HG03432 (cell line): ENCODE measurements around the gene KLF12.
A peak's percentile ranks its signal among the peaks of the same experiment; 100 is the strongest.

ENCODE experiments used
- ATAC-seq: cut with Tn5 transposase; IDR thresholded peaks from one replicate; pipeline ENCODE4 v1.9.1; 2021; ENCODE audit warnings: mild to moderate bottlenecking, moderate library complexity; ENCODE audit not compliant: unreplicated experiment

KLF12 gene

GRCh38 chr13:74134221-74134776, at the start of gene KLF12:
KLF12 (minus strand) TSS chr13:74134404.
- peak; percentile 70 for ATAC-seq

GRCh38 chr13:74182491-74182890, 48.3 kb upstream of the KLF12 start:
- no peak for ATAC-seq

DNA sequence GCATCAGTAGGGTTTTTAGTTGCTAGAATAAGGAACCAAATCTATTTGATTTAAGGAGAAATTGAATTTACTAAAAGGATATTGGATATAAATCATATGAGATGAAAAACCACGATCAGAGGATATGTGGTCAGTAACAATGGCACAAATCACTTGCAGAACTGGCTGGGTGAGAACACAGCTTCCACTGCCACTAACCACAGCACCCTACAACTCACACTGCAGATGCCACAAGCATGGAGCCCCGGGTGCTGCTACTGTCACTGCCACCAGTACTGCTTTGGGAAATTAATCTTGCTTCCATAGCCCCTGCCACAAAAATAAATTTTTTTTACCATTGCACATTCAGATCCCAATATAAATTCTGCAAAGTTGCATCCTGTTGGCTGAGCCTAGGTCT, 40.6 kb upstream of the KLF12 start:
- ATAC-seq: no peak

DNA sequence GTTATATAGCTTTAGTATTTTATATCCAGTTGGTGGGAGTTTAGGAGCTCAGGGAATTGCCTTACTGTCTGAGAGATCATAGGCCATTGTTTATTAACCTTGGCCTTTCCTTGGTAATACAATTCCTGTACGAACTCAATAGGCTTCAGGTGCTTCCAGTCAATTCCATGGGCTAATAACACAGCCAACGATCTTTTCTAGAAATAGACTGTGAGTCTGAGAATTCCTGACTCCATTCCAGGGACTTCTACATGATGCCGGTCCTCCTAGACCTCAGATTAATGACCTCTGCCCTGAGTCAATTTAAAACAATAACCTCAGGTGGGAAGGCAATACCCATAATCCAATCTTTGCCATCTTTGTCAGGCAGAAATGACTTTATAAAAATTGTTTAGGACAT, 39.6 kb upstream of the KLF12 start:
- no peak for ATAC-seq

- ATAC-seq: no peak
Observed at GRCh38 chr13:74171641-74172040, 37.4 kb upstream of the KLF12 start.

DNA sequence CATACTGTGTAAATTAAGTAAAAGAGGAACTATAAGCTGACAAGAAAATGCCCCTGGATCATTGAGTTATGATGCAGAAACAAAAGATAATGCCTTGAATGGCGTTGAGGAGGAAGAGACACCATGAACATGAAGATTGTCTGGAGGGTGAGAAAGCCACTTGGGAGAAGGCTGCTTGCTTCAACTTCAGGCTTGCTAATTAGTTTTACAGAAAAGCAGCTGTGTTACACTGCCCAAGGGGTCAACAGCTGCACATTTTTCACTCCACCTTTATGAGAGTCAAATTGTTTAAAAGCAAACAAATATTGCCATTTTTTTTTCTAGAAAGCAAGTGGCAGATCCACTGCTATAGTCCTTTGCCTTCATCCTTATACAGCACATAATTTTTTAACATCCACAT, 35.5 kb upstream of the KLF12 start:
- ATAC-seq: no peak

GRCh38 chr13:74168263-74168675, 34.1 kb upstream of the KLF12 start:
- ATAC-seq: no peak

- no peak for ATAC-seq
Observed at GRCh38 chr13:74166261-74167004, 32.2 kb upstream of the KLF12 start.

DNA sequence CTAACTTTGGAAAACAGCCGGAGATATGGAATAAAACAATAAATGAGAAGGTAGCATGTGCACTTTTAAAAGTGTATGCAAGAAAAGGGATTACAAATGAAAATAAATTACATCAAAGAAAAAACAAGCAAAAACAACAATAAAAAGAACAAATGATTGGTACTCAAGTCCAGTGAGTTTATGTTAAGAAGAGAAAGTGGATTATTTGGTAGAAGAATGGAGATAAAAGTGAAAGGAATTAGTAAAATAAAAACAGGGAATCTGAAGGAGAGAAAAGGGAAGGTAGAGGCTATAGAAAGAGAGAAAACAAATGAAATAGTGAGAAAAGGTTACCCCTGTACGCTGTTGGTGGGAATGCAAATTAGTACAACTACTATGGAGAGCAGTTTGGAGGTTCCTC, 28.6 kb upstream of the KLF12 start:
- no peak for ATAC-seq

- ATAC-seq: no peak
Observed at GRCh38 chr13:74162135-74162534, 27.9 kb upstream of the KLF12 start.

- ATAC-seq: no peak
Observed at GRCh38 chr13:74158571-74159352, 24.6 kb upstream of the KLF12 start.

DNA sequence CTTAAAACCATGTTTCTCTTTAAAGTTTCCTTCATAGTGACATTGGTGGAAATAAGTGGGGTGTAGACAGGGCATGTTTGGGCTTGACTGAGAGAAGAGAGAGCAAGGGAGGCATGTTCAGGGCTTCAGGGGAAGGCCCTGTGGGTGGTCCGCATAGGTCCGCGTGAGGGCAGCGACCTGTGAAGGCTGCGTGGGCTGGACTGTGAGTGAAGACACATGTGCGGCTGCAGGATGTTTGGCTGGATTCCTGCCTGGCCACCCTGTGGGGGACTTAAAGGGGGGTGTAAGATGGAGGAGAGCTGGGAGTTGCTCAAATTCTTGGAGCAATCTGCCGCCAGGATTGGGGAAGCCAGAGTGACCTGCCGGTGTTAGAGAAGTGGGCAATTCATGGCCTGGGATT, 23.8 kb upstream of the KLF12 start:
- no peak for ATAC-seq

GRCh38 chr13:74154981-74155380, 20.8 kb upstream of the KLF12 start:
- no peak for ATAC-seq

DNA sequence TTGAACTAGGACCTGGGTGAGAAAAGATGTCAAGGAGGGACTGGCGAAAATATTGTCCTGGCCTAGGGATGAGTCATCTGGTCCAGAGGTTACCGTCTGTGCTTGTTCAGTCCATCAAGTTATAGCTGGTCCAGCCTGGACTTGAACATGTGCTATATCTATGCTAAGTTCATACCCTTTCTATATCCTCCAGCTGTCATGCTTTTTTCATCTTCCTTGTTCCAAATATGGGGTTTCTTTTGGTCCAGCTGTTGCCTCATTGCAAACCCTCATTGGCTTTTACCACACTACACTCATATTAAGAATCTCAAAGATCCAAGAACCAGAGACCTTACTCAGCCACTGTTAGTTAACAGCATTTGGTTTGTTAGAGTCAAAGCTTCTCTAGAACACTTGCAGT, 19.1 kb upstream of the KLF12 start:
- ATAC-seq: no peak

- ATAC-seq: no peak
Observed at GRCh38 chr13:74151859-74152258, 17.7 kb upstream of the KLF12 start.

GRCh38 chr13:74148352-74148751, 14.1 kb upstream of the KLF12 start:
- ATAC-seq: no peak

DNA sequence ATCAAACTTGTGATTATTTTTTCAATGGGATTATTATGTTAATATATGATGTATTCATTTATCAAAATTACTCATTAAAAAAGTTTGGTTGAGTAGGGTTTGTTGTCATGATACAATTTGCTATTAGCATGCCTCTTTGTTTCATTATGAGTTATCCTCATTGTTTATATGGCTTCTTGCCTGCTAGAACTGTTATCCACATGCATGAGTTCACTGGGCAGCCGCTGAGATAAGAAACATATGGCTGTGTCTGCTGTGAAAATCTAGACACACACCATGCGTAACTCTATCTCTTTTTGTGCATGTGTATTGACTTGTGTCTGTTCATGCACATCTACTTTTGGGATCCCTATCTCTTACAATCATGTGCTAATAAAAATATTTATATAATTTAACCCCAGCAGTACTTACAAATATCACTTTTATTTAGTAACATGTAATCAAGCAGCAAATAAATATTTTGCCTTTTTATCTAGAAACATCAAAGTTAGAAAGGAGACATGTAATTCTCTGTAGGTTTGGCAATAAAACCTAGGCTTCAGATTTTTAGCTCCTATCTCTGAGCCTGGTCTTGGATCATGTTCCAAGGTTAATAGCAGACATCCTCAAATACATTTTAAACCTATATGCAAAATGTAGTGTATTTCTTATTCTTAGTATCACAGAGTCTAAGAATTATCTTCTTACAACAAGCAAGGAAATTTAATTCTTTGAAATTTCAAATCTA, 11.2 kb upstream of the KLF12 start:
- ATAC-seq: peak; percentile 67

GRCh38 chr13:74144269-74144668, 10.1 kb upstream of the KLF12 start:
- ATAC-seq: no peak

- ATAC-seq: no peak
Observed at GRCh38 chr13:74142257-74142656, 8.1 kb upstream of the KLF12 start.

DNA sequence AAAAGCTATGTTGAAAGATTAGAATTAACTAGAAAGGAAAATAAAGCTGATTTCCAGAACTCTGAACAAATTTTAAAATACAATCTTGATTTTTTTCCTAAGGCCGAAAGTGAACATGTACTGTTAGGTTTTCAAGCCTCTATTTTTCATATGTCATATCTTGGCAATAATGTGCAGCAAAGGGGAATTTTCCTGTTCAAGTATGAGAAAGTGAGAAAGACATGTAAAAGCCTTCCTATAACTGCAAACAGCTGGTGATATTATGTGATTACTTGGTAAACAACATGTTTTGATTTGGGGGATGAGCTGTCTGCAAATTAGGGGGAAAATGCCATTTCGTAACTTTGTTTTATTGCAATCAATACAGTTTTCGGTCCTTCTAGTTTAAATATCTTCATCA, 4.0 kb upstream of the KLF12 start:
- ATAC-seq: no peak

DNA sequence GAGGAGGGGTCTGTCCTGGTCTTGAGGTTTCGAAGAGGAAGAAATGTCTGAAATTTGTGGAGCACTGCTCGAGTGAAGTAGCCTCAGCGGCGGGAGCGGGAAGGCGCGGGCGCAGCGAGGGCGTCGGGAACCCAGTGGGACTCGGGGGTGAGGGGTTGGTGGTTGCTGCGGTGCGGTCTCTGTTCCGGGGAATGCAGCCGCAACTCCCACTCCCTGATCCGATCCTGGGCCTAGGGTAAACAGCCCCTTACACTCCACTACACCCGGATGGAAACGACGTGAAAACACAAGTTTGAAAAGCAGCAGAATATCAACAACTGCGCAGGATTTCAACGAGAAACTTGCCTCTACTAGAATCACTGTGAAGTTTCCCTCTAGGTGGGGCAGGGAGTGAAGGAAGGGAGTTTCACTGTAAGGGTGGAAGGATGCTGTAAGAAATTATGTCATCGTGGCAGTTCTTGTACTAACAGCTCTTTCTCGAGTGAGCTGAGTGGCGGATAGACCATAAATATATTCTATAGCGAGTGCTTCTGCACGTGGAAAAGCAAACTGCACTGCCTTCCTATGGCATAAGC, 2.0 kb upstream of the KLF12 start:
- no peak for ATAC-seq
